Lung (tissue), 12 donors: ENCODE data around the gene HDAC8. TPM values are rescaled to one million over a fixed set of nuclear protein-coding genes. Genes with fewer than 3 reads are reported as not detected.
A peak's percentile ranks its signal among the peaks of the same experiment; 100 is the strongest.

Source experiments
- ATAC-seq: fragments of 200-7000 bp; cut with Tn5 transposase; one replicate; pipeline ENCODE4 v1.9.1; 2020; ENCODE audit warnings: moderate number of reproducible peaks; ENCODE audit not compliant: insufficient read depth, low FRiP score
- DNase-seq, 3 donors: peaks; one replicate each; pipeline ENCODE4 v3.0.0-alpha.2; 2013 to 2017
- H3K27ac ChIP-seq, 2 donors: one replicate each; pipeline ENCODE4 v1.5.1; 2013; ENCODE audit warnings: mild to moderate bottlenecking in 2 of 2, moderate library complexity in 2 of 2, control low read depth in 1 of 2, inconsistent platforms in 1 of 2, low read depth in 1 of 2, low read length in 1 of 2
- H3K27me3 ChIP-seq, 3 donors: one replicate each; pipeline ENCODE4 v1.5.1; 2013; ENCODE audit warnings: low read length in 2 of 3; ENCODE audit not compliant: control insufficient read depth in 3 of 3, insufficient read depth in 3 of 3
- H3K36me3 ChIP-seq, 4 donors: one replicate each; pipeline ENCODE4 v1.5.1; 2013; ENCODE audit warnings: low read length in 4 of 4, mild to moderate bottlenecking in 1 of 4, moderate library complexity in 1 of 4; ENCODE audit not compliant: control insufficient read depth in 4 of 4, insufficient read depth in 4 of 4
- H3K4me1 ChIP-seq, 5 donors: one replicate each; pipeline ENCODE4 v1.5.1; 2013; ENCODE audit warnings: low read length in 5 of 5, mild to moderate bottlenecking in 2 of 5, moderate library complexity in 1 of 5; ENCODE audit not compliant: control insufficient read depth in 5 of 5, insufficient read depth in 5 of 5
- H3K4me3 ChIP-seq: one replicate; pipeline ENCODE4 v1.5.1; 2013; ENCODE audit warnings: mild to moderate bottlenecking, control low read depth, moderate library complexity
- H3K9ac ChIP-seq, 2 donors: one replicate each; pipeline ENCODE4 v1.5.1; 2013; ENCODE audit warnings: low read length in 2 of 2, control low read depth in 1 of 2; ENCODE audit not compliant: insufficient read depth in 1 of 2
- H3K9me3 ChIP-seq, 4 donors: one replicate each; pipeline ENCODE4 v1.5.1; 2013; ENCODE audit warnings: low read length in 3 of 4, mild to moderate bottlenecking in 1 of 4, moderate library complexity in 1 of 4; ENCODE audit not compliant: control insufficient read depth in 4 of 4, insufficient read depth in 3 of 4
- CTCF ChIP-seq: IDR thresholded peaks from 2 replicates; pipeline ENCODE4 v1.5.1; 2012; ENCODE audit warnings: mild to moderate bottlenecking; ENCODE audit errors: control extremely low read depth, extremely low read depth
- WGBS, 2 donors: extraction: QIAGEN DNeasy Blood & Tissue Kit; methylation state at CpG; one replicate each; pipeline ENCODE4 v1.1.7; 2013; 5-methylcytosine and 5-hydroxymethylcytosine counted together
- polyA plus RNA-seq, 2 donors: library from polyadenylated mRNA; stranded (reverse); fragments of 200-250 nt; gene quantifications; one replicate each; pipeline ENCODE4 v1.2.1, GENCODE V29; 2013
- total RNA-seq, 2 donors: library from RNA; depleted of rRNA in 1 of 2; stranded (reverse); fragments of >200 nt in 1 of 2; gene quantifications; one replicate each; pipeline ENCODE4 v1.2.1, GENCODE V29; 2014 to 2021
- donor health status: control.
- donor health status: control.
- donor health status: Bipolar disorder and iron deficiency.
- donor health status: healthy.
- donor health status: DM: yes; HTN: yes; CAD: no.

The HDAC8 gene
- total and polyA plus RNA-seq, 4 donors, result 17.4 to 60.6 (median 38.5) TPM

GRCh38 chrX:72352786-72353185, 219.9 kb downstream of the HDAC8 start:
- no peak overlapping the region for H3K9ac ChIP-seq
- 63 to 96% methylated on average over 3 of the region's 3 CpGs for WGBS, 2 donors
- H3K36me3 ChIP-seq, result peaks cover 0 to 2% (median under 1%) of the 10 kb centered on the region in 4 donors
- H3K4me3 ChIP-seq, result no peak overlapping the region
- no peak for DNase-seq
- no peak for TF ChIP-seq CTCF
- H3K27ac ChIP-seq, result no peak overlapping the region
- no peaks in the 10 kb centered on the region for H3K4me1 ChIP-seq
- peaks cover 0 to 2% (median 0%) of the 10 kb centered on the region in 4 donors for H3K9me3 ChIP-seq
- H3K27me3 ChIP-seq, result peaks cover 0 to 55% (median 28%) of the 10 kb centered on the region in 3 donors
- no peak for ATAC-seq

DNA sequence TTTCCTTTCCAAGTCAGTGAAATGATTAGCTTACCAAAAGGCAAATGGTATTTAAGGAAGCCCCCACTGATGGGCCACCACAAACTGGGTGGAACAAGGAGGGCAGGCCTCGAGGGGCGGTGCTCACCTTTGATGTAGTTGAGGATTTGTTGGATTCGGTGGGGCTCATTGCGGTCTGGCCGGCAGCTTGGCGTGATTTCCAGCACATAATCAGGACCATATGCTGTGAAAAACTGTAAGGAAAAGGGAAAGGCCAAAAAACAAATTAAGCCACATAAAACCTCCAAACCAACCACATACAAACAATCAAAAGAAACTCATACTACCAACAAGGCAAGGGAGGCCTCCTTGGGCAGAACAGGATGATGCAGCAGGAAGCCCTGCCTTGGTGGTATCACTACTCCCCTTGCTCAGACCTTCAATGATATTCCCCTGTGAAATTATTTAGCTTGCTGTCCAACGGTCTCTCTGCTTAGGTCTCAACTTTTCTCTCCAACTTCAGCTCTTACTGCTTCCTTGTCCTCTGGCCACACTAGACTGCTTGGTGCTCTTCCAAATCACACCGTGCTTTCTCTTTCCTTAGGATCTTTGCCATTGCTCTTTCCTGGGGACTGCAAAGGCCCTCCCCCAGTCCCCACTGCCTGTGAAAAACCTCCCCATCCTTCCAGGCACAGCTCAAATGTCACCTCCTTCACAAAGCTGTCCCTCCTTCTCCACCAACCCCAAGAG, 220.9 kb downstream of the HDAC8 start:
- H3K9ac ChIP-seq, result no peak overlapping the region
- peaks cover 0 to 2% (median under 1%) of the 10 kb centered on the region in 4 donors for H3K36me3 ChIP-seq
- H3K4me3 ChIP-seq, result no peak overlapping the region
- peak in 1 of 3 donors; percentile 9 for DNase-seq
- TF ChIP-seq CTCF, result no peak
- ATAC-seq, result no peak
- H3K27me3 ChIP-seq, result peaks cover 0 to 57% (median 21%) of the 10 kb centered on the region in 3 donors
- no peak overlapping the region for H3K27ac ChIP-seq
- WGBS, 2 donors, result 67 to 85% methylated on average over 8 of the region's 8 CpGs
- no peaks in the 10 kb centered on the region for H3K4me1 ChIP-seq
- H3K9me3 ChIP-seq, result peaks cover 0 to 2% (median 0%) of the 10 kb centered on the region in 4 donors

- peaks cover 0 to 41% (median 18%) of the 10 kb centered on the region in 3 donors for H3K27me3 ChIP-seq
- no peak for TF ChIP-seq CTCF
- WGBS, 2 donors, result 73 to 98% methylated on average over 3 of the region's 3 CpGs
Observed at GRCh38 chrX:72349190-72349589, 223.5 kb downstream of the HDAC8 start.

More at GRCh38 chrX:72349190-72349589, 223.5 kb downstream of the HDAC8 start:
- ATAC-seq, result no peak
- DNase-seq, result no peak
- no peak overlapping the region for H3K27ac ChIP-seq
- H3K4me1 ChIP-seq, result no peaks in the 10 kb centered on the region
- H3K9ac ChIP-seq, result no peak overlapping the region
- no peak overlapping the region for H3K4me3 ChIP-seq
- H3K9me3 ChIP-seq, result peaks cover 0 to 2% (median 0%) of the 10 kb centered on the region in 4 donors
- peaks cover 0 to 2% (median under 1%) of the 10 kb centered on the region in 4 donors for H3K36me3 ChIP-seq
